ENCODE data around the gene NUB1.

The NUB1 gene

DNA sequence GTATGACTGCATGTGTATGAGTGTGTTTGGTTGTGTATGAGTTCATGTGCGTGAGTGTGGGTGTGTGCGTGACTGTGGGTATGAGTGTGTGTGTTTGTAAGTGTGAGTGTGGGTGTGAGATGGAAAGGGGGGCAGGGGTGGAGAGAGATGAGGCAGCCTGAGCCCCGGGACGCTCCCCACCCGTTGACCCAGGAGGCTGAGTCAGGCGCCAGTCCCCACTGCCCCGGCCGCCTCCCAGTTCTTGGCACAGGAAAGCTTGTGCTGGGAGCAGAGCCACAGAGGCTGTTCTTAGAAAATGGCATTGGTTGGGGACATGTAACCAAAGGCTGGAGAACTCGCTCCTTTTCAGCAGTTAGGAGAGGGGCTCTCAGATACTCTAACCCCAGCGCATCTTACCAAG, 27.8 kb upstream of the NUB1 start:
- peak; percentile 62 for DNase-seq (ENCODE audit: low spot score)

DNA sequence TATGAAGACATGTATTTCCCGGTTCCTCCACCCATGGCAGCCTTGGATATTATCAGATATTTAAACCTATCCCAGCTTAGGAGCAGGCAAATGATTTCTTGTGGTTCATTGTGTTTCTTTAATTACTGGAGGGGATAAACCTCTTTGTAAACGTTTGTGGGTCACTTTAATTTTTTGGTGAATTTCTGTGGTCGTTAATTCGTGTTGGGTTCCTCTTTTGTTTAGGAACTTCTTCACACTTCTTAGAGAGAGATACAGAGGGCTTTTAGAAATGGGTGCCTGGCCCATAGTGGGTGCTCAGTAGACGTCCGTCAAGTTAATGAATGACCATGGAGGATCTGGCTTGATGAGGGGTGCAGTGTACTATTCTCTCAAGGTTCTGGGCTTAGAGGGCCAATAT, 27.2 kb upstream of the NUB1 start:
- DNase-seq (ENCODE audit: low spot score), result no peak

DNA sequence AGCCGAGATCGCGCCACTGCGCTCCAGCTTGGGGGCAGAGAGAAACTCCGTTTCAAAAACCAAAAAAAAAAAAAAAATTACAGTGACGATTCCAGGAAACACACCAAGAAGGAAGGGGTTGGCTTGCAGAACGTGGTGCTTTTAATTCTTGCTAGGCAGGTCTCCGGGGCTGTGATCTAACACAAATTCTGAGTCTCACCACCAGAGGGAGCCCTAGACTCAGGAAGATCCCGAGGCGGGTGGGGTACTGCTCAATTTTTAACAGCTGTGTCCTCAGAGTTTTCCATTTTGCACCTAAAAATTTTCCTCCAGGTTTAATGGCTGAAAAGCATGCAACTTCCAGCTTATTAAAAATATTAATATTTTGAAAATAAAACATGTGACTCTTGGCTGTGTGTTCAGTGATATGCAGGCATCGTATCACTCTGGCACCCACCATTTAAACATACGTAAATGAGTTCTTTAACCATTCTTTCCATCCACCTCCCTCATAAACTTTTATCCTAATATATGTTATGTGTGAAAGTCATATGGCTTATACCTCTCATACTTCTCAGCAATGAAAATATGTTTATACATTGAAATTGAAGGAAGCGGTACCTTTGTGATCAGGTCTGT, 26.5 kb upstream of the NUB1 start:
- DNase-seq (ENCODE audit: low spot score), result peak; percentile 83

DNA sequence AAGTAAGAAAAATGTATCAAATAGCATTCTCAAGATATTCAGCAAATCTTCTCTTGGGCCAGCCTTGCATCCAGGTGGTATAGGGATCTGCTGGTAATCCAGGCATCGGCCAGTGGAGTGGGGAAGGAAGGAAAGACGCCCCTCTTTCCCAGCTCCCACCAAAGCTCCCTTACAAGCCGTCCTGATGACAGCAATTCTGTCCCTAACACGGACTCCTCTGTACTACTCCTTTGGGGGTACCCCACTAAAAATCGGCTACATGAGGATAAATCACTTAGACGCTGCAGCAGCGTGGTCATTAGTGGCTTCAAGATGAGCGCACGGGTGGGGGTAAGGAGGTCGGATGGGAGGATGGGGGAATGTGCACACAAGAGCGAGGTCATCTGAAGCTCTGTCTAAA, 24.7 kb upstream of the NUB1 start:
- no peak for DNase-seq (ENCODE audit: low spot score)

DNA sequence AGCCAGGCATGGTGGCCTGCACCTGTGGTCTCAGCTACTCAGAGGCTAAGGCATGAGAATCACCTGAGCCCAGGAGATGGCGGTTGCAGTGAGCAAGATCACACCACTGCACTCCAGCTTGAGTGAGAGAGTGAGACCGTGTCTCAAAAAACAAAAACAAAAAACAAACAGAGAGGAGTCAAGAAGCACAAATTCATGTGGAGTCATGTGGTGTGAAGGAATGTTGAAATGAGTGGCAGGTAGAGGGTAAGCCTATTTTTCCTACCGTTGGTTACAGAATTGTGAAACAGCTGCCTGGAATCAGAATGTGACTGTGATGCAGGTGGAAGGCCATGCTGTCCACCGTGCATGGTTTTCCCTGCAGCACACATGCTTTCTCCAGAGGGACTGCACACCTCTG, 23.7 kb upstream of the NUB1 start:
- DNase-seq (ENCODE audit: low spot score), result no peak

- no peak for DNase-seq (ENCODE audit: low spot score)
Measured at GRCh38 chr7:151319189-151319588, 22.4 kb upstream of the NUB1 start.

DNA sequence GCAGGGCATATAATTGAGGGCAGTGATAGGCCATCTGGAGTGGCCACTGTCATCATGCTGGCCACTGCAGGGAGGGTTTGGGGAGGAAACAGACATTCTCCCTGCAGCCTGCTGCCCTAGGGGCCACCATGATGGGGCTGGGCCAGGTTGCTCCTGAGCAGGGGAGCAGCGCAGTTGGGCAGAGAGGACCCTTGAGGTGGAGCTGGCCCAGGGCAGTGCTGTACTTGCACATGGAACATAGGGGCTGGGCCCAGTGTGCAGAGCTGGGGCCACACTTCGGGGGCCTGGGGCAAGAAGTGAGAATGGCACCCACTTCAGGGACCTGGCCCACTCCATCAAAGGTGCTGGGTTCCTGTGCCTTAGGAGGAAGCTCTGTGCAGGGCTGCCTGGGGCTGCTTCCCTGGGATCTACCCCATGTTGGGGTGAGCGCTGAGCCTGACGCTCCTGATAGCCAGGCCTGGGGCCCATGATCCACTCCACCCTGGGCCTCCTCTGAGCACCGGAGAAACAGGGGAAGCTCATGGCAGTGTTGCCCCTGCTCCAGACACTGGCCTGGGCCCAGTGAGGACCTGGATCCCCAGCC, 21.3 kb upstream of the NUB1 start:
- DNase-seq (ENCODE audit: low spot score), result no peak

DNA sequence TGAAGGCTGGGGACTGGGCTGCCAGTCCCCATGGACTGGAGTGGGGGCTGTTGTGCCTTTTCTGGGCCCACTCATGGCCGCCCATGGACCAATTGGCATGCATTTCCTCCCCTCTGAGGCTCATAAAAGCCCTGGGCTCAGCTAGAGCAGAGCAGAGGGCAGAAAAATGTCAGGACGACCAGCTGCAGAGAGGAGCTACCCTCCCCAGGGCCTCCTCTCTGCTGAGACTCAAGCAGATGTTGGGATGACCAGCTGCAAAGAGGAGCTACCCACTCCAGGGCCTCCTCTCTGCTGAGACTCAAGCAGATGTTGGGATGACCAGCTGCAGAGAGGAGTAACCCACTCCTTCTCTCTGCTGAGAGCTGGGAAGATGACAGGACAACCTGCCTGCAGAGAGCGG, 20.3 kb upstream of the NUB1 start:
- no peak for DNase-seq (ENCODE audit: low spot score)

GRCh38 chr7:151322906-151323305, 18.7 kb upstream of the NUB1 start:
- DNase-seq (ENCODE audit: low spot score), result no peak

- DNase-seq (ENCODE audit: low spot score), result no peak
Measured at GRCh38 chr7:151327022-151327421, 14.6 kb upstream of the NUB1 start.

DNA sequence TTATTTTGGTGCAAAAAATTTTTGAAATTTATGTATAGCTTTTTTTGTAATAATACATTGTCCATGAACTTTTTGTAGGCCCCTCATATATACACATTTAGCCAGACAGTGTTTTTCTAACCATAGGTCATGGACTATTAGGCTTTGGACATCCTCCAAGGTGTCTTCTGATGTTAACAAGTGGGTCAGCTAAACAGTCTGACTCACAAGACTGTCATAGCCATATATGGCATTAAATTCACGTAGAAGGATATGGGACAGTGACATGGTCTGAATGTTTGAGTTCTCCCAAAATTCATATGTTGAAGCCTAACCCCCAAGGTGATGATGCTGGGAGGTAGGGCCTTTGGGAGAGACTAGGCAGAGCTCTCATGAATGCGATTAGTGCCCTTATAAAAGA, 14.0 kb upstream of the NUB1 start:
- DNase-seq (ENCODE audit: low spot score), result no peak

GRCh38 chr7:151330181-151330580, 11.4 kb upstream of the NUB1 start:
- no peak for DNase-seq (ENCODE audit: low spot score)

- DNase-seq (ENCODE audit: low spot score), result no peak
Measured at GRCh38 chr7:151330661-151331060, 11.0 kb upstream of the NUB1 start.

GRCh38 chr7:151334628-151335027, 7.0 kb upstream of the NUB1 start:
- DNase-seq (ENCODE audit: low spot score), result no peak

GRCh38 chr7:151336027-151336708, 5.4 kb upstream of the NUB1 start:
- DNase-seq (ENCODE audit: low spot score), result no peak

DNA sequence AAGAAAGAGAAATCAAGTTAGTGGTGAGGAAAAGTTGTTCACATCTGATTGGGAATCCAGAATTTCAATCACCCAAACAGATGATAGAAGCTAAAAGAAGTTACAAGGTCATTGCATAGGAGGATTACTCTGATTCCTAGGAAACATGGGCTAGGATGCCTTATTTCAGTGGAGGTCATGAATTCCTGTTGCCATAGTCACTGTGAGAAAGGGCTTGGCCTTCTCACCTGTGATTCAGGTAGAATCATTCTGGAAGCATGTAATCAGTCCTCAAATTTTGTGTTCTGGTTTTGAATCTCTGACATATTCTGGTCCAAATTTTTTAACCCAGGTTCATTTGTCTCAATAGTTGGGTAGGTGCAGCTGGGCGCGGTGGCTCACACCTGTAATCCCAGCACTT, 4.3 kb upstream of the NUB1 start:
- no peak for DNase-seq (ENCODE audit: low spot score)

GRCh38 chr7:151338809-151339208, 2.8 kb upstream of the NUB1 start:
- DNase-seq (ENCODE audit: low spot score), result no peak

DNA sequence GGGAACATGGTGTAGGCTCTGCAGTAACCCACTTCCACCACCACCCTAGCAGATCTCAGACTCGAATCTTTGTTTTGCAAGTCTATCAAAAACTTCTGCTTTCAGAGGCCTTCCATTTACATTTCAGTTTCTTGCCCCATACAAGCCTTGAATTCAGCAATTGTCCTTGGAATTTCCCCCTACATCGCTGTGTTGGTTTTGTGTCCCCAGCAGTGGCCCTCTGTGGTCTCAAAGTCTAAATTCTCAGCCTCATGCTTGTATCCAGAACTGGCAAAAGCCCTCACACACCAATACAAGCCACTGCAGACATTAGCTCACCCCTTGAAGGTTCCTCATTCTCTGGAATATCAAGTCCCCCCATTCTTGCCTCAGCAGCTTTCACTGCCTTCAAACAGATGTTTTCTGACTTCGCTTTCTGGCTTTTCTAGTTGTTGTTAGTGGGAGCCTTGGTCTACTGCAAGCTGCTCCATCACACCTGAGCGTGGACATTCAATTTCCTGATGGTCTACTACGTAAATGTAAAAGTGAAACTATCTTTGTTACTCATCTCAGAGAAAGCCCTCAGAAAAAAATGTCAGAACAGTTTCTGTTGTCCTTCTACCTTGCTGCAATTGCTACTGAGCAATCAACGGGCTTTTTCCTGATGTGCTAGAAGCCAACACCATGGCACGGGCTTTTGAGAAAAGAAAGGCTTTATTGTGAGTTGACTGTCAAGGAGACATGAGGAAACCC, 1.8 kb upstream of the NUB1 start:
- DNase-seq (ENCODE audit: low spot score), result no peak

DNA sequence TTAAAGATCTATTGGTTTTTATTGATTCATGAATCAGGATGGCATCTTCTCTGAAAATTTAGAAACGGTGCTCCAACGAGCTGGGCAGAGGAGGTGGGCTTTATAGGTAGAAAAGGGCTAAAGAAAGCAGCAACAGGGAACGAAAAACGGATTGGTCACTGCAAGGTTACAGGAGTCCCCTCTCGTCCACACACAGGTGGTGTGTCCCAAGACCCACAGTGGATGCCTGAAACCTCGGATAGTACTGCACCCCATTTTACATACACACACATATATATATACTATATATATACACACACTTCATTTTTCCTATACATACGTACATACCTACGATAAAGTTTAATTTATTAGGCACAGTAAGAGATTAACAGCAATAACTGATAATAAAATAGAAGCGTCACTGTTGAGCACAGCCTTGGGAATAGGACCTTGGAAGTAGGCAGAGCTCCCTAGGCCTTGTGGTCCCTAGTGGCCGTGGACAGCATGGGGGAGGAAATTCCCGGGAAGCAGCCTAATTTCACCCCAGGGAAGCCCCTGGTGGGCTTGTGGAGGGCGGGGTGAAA, 737 bp upstream of the NUB1 start:
- no peak for DNase-seq (ENCODE audit: low spot score)

- no peak for DNase-seq (ENCODE audit: low spot score)
Measured at GRCh38 chr7:151342102-151342646, 562 bp downstream of the NUB1 start.

- no peak for DNase-seq (ENCODE audit: low spot score)
Measured at GRCh38 chr7:151342811-151343210, 1.2 kb downstream of the NUB1 start.

DNA sequence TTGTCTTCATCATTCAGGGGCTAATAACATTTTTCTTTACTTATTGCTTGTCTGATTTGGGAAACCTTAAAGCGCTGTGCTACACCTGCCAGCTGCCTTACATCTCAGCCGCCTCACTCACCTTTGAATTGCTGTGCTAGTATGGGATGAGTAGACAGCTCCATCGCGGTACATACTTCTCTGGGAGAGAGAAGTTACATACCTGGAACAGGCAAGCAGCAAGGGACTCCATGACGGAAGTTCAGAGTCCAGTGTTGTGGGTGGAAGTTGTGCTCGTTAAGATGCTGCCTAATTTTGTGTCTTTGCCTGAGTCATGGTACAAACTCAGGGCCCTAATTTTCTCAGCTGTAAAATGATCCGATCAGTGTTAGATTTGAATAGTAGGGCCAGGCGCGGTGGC, 1.9 kb downstream of the NUB1 start:
- DNase-seq (ENCODE audit: low spot score), result no peak

Data from AG08395 (cell line).